B cell (primary cell): ENCODE results near the gene NDRG3.

Experiments used
- EZH2 ChIP-seq: IDR thresholded peaks from 2 replicates; pipeline ENCODE4 v1.6.1; 2012; ENCODE audit warnings: borderline replicate concordance, low read depth, mild to moderate bottlenecking, moderate library complexity, low read length; ENCODE audit not compliant: insufficient read depth, poor library complexity, severe bottlenecking
- TF ChIP-seq, protein P1 (sequence below): fragments of 200-600 bp; IDR thresholded peaks from one replicate; pipeline ENCODE4 v1.8.0; 2022; ENCODE audit warnings: antibody characterized with exemption, mild to moderate bottlenecking

DNA sequence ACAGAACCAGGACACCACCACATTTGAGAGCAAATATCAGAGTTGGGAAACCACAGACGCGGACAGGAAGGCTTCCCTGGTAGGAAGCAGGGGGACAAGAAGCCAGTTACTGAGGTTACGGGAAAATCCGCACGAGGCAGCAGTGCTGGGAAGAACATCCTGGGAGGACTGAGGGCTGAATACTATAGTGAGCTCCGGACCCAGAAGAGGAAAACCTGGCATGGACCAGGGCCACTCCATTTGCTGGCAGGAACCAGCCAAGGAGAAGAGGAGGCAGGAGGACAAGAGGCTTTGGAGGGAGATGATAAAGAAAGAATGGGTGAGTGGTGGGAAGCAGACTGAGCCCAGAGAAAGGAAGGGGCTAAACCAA, 33.8 kb upstream of the NDRG3 start:
- TF ChIP-seq, protein P1, sequence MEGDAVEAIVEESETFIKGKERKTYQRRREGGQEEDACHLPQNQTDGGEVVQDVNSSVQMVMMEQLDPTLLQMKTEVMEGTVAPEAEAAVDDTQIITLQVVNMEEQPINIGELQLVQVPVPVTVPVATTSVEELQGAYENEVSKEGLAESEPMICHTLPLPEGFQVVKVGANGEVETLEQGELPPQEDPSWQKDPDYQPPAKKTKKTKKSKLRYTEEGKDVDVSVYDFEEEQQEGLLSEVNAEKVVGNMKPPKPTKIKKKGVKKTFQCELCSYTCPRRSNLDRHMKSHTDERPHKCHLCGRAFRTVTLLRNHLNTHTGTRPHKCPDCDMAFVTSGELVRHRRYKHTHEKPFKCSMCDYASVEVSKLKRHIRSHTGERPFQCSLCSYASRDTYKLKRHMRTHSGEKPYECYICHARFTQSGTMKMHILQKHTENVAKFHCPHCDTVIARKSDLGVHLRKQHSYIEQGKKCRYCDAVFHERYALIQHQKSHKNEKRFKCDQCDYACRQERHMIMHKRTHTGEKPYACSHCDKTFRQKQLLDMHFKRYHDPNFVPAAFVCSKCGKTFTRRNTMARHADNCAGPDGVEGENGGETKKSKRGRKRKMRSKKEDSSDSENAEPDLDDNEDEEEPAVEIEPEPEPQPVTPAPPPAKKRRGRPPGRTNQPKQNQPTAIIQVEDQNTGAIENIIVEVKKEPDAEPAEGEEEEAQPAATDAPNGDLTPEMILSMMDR = no peak
- TF ChIP-seq EZH2 = no peak
